GM12873 (cell line): ENCODE measurements around the gene DLST.

Experiments used
- CTCF ChIP-seq: IDR thresholded peaks from 2 replicates; pipeline ENCODE4 v1.5.1; 2012; ENCODE audit warnings: low read depth, mild to moderate bottlenecking, moderate library complexity, low read length, control low read depth; ENCODE audit not compliant: insufficient read depth; ENCODE audit errors: missing control alignments

Gene DLST

GRCh38 chr14:74927225-74927624 is 45.5 kb downstream of the DLST start:
- no peak for TF ChIP-seq CTCF

- no peak for TF ChIP-seq CTCF
Observed at GRCh38 chr14:74929242-74929641, 47.5 kb downstream of the DLST start.

GRCh38 chr14:74932401-74932901 is 50.7 kb downstream of the DLST start:
- TF ChIP-seq CTCF = no peak

GRCh38 chr14:74934041-74934440 is 52.3 kb downstream of the DLST start:
- TF ChIP-seq CTCF = no peak

- TF ChIP-seq CTCF = no peak
Observed at GRCh38 chr14:74934476-74935359, 53.0 kb downstream of the DLST start.

- TF ChIP-seq CTCF = no peak
Observed at GRCh38 chr14:74935360-74935680, 53.6 kb downstream of the DLST start.

- no peak for TF ChIP-seq CTCF
Observed at GRCh38 chr14:74936151-74936550, 54.4 kb downstream of the DLST start.
